K562 (cell line): ENCODE data around the gene PAFAH1B2. TPM values are rescaled to one million over a fixed set of nuclear protein-coding genes. Genes with fewer than 3 reads are reported as not detected.

Source experiments
- CUX1 ChIP-seq: fragments of 200-800 bp; sonication (Bioruptor generic); IDR thresholded peaks from 2 replicates; pipeline ENCODE4 v1.6.1; 2016; ENCODE audit warnings: missing genetic modification characterization, missing compliant biosample characterization
- FIP1L1 ChIP-seq: fragments of 200-400 bp; formaldehyde crosslinking; IDR thresholded peaks from 2 replicates; pipeline ENCODE4 v1.6.1; 2018; ENCODE audit warnings: mild to moderate bottlenecking, low read depth, low read length; ENCODE audit not compliant: poor library complexity, severe bottlenecking
- MECOM ChIP-seq: fragments of 250-450 bp; sonication (Bioruptor Pico); IDR thresholded peaks from 2 replicates; pipeline ENCODE4 v1.8.0; 2022; ENCODE audit warnings: inconsistent platforms
- SMAD3 ChIP-seq: fragments of 450-650 bp; formaldehyde crosslinking; conservative IDR thresholded peaks from 2 replicates; pipeline ENCODE4 v1.4.0; 2020; ENCODE audit warnings: mild to moderate bottlenecking
- SRSF3 ChIP-seq: fragments of 200-400 bp; formaldehyde crosslinking; IDR thresholded peaks from 2 replicates; pipeline ENCODE4 v1.6.1; 2016; ENCODE audit warnings: mild to moderate bottlenecking, low read length, moderate library complexity; ENCODE audit not compliant: insufficient read depth
- ZBTB40 ChIP-seq, 2 experiments: fragments of 450-650 bp in 1 of 2; sonication (generic) in 1 of 2; formaldehyde crosslinking in 1 of 2; IDR thresholded peaks; 2 replicates each; pipeline versions ENCODE4 v1.7.1 to v1.9.0; 2016 to 2022; ENCODE audit warnings: inconsistent platforms in 1 of 2, mild to moderate bottlenecking in 1 of 2, missing genetic modification reagents in 1 of 2
- ZNF121 ChIP-seq: sonication (generic); formaldehyde crosslinking; conservative IDR thresholded peaks from 2 replicates; pipeline ENCODE4 v1.8.0; 2022; ENCODE audit warnings: missing genetic modification reagents
- ZNF75A ChIP-seq: fragments of 450-650 bp; formaldehyde crosslinking; IDR thresholded peaks from 2 replicates; pipeline ENCODE4 v1.4.0; 2020; ENCODE audit warnings: mild to moderate bottlenecking
- ZNF830 ChIP-seq: fragments of 250-450 bp; sonication (Bioruptor Pico); IDR thresholded peaks from 2 replicates; pipeline ENCODE4 v1.5.0; 2021; ENCODE audit warnings: mild to moderate bottlenecking
- polyA plus RNA-seq, 8 experiments: library from polyadenylated mRNA; depleted of rRNA in 4 of 8; stranded (reverse) in 5 of 8; unstranded in 3 of 8; fragments of >200 nt; fragmentation: Nextera tagmentation in 2 of 8; fragmentation: Illumina TruSeq in 1 of 8; extraction: Ambion mirVana in 2 of 8; extraction: Trizol in 1 of 8; gene quantifications; 2 replicates each; pipeline versions ENCODE4 v1.2.1 to v1.2.3, GENCODE V29; 2011 to 2014; ENCODE audit warnings: inconsistent platforms in 1 of 8, missing spikeins in 1 of 8
- total RNA-seq, 7 experiments: library from RNA; depleted of rRNA in 6 of 7; stranded (reverse); fragments of >200 nt in 6 of 7; fragmentation: Illumina TruSeq in 2 of 7; extraction: Trizol in 2 of 7; gene quantifications; 2 replicates each; pipeline versions ENCODE4 v1.2.1 to v1.2.3, GENCODE V29; 2011 to 2021; ENCODE audit warnings: low replicate concordance in 1 of 7
- TF ChIP-seq, protein P1 (sequence below): sonication (generic); formaldehyde crosslinking; IDR thresholded peaks from 2 replicates; pipeline ENCODE4 v1.8.1; 2023; ENCODE audit warnings: mild to moderate bottlenecking, missing genetic modification reagents

The PAFAH1B2 gene
- total and polyA plus RNA-seq, 9 of the 15 experiments (the other 6 are each of a cell fraction or from before 2014, with no cell fraction given) = 27.8 to 94.7 (median 64.9) TPM

- no peak; the same call in 1 of the 2 replicates for TF ChIP-seq MECOM (CRISPR knock-in tag)
- TF ChIP-seq SMAD3 = no peak
- TF ChIP-seq ZNF75A = no peak
- TF ChIP-seq ZNF830 = no peak
- TF ChIP-seq, protein P1, sequence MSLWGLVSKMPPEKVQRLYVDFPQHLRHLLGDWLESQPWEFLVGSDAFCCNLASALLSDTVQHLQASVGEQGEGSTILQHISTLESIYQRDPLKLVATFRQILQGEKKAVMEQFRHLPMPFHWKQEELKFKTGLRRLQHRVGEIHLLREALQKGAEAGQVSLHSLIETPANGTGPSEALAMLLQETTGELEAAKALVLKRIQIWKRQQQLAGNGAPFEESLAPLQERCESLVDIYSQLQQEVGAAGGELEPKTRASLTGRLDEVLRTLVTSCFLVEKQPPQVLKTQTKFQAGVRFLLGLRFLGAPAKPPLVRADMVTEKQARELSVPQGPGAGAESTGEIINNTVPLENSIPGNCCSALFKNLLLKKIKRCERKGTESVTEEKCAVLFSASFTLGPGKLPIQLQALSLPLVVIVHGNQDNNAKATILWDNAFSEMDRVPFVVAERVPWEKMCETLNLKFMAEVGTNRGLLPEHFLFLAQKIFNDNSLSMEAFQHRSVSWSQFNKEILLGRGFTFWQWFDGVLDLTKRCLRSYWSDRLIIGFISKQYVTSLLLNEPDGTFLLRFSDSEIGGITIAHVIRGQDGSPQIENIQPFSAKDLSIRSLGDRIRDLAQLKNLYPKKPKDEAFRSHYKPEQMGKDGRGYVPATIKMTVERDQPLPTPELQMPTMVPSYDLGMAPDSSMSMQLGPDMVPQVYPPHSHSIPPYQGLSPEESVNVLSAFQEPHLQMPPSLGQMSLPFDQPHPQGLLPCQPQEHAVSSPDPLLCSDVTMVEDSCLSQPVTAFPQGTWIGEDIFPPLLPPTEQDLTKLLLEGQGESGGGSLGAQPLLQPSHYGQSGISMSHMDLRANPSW (CRISPR knock-in tag) = no peak
- no peak for TF ChIP-seq SRSF3
- TF ChIP-seq CUX1 (CRISPR knock-in tag) = no peak
- TF ChIP-seq ZNF121 (CRISPR knock-in tag) = no peak
- no peak for TF ChIP-seq FIP1L1
- peak; percentile 97 for TF ChIP-seq ZBTB40 (IDR thresholded peaks at IDR 0.05)
- TF ChIP-seq ZBTB40 (CRISPR knock-in tag; IDR thresholded peaks at IDR 0.05) = no peak
These were observed at the start of gene PAFAH1B2 (continued) for GRCh38 chr11:117143871-117144476.
